GM12891 (cell line): ENCODE results near the gene MAPK14.

Source experiments
- PAX5 ChIP-seq: IDR thresholded peaks from 2 replicates; pipeline ENCODE4 v1.6.1; 2011; ENCODE audit warnings: low read length, moderate library complexity, mild to moderate bottlenecking; ENCODE audit not compliant: insufficient read depth, severe bottlenecking
- POLR2A ChIP-seq: IDR thresholded peaks from 2 replicates; pipeline ENCODE4 v1.6.1; 2011; ENCODE audit warnings: low read depth, low read length, control low read depth
- POLR2AphosphoS5 ChIP-seq: IDR thresholded peaks from 2 replicates; pipeline ENCODE4 v1.6.1; 2011; ENCODE audit warnings: low read depth, low read length, control low read depth
- TAF1 ChIP-seq: IDR thresholded peaks from 2 replicates; pipeline ENCODE4 v1.6.1; 2011; ENCODE audit warnings: low read depth, low read length, control low read depth

DNA sequence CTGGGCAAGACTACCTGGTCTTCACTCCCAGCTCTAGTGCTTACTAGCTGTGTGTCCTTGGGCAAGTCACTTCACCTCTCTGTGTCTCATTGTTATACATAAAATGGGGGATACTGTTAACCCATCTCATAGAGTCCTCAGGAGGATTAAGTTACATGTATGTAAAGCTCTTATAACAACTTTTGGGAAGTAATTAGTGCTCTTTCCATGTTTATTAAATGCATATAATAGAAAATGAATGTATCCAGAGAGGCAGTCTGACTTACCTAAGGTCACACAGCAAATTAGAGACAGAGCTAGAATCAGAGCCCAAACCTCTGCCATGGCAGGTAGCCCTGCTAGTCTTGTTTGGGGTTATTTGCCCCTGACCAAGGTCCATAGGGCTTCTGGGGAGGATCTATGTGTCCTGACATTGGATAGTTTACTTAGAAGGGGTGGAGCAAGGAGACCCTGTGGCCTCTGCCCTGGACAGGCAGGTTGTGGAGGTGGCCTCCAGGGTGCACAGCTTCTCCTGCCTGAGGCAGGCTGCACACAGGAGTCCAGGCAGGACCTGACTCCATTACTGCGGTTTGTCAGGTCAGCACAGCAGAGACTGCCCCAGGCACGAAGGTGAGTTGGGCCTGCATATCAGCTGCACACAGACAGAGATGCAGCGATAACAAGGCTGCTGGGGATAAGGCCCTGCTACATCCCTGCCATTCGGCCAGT, 94.3 kb downstream of the MAPK14 start:
- no peak for TF ChIP-seq TAF1
- TF ChIP-seq POLR2AphosphoS5: no peak
- no peak for TF ChIP-seq POLR2A
- TF ChIP-seq PAX5: no peak
